AG08395 (cell line): ENCODE data around the gene LRP1B.
A peak's percentile ranks its signal among the peaks of the same experiment; 100 is the strongest.

ENCODE experiments used
- DNase-seq: peaks from one replicate; pipeline ENCODE4 v3.0.0; 2012; ENCODE audit warnings: mixed read lengths, low spot score

LRP1B gene

GRCh38 chr2:141590620-141591019, 540.2 kb downstream of the LRP1B start:
- no peak for DNase-seq

GRCh38 chr2:141589314-141589713, 541.5 kb downstream of the LRP1B start:
- DNase-seq, result no peak

- no peak for DNase-seq
These were observed 543.8 kb downstream of the LRP1B start for GRCh38 chr2:141586985-141587384.

DNA sequence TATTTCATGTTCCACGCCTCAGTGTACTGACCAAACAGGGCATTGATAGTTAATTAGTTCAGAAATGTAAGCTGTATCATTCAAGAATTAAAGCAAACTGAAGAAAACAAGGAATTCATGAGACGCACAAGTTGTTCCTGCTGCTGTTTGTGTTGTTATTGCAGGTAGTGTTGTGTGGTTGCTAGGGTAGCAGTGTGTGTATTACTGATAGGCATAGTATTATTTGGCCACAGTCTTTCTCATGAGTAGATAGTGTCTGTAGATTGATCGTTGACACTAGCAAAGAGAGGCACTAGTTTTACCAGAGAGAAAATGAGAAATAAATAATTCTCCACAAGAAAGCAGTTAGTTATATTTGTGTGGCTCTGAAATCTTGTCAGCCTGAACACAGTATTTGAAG, 548.6 kb downstream of the LRP1B start:
- no peak for DNase-seq

DNA sequence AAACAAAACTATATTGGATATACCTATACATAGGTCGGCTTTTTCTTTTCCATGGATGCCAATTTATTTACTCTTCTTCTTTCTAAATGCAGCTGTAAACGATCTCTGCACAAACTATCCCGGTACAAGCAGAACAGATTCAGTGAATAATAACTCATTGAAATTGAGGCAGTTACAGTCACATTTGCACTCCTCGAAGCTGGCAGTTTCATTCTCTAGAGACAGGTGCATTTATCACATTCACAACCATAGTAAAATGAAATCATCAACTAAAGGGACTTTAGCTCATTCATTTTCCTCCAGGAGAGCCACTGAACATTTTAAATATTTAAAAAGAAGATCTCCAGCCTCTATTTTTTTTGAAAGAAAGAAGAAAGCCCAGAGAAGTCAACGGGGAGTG, 551.7 kb downstream of the LRP1B start:
- DNase-seq, result no peak

GRCh38 chr2:141570474-141571131, 560.2 kb downstream of the LRP1B start:
- no peak for DNase-seq

DNA sequence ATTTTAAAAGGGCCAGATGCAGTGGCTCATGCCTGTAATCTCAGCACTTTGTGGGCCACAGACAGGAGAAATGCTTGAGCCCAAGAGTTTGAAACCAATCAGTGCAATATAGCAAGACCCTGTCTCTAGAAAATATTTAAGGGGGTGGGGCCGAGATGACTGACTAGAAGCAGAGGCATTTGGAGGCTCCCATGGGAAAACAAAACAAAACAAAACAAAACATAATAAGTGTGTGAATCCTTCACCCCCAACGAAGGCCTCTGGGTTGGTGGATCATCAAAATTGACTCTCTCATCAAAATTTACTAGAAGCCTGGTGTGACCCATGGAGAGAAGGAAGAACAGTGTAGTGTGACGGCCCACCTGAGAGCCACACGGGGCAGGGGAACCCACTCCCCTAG, 560.9 kb downstream of the LRP1B start:
- no peak for DNase-seq

DNA sequence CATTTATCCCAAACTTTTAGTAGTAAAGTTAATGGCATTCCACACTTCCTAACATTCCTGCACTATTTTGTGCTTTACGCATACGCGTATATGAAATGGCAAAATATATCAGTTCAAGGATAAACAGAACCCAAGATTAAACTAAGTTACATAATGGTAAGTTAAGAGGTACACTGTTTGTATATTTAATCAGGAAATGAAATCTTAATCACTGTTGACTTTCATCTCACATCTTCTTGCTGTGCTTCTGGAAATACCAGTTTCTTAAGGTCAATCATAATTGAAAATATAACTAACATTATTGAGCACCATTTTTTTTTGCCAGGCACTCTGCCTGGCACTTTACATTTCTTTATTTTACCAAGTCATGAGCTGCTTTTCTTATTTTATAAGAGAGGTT, 565.2 kb downstream of the LRP1B start:
- DNase-seq, result no peak

GRCh38 chr2:141560723-141561122, 570.1 kb downstream of the LRP1B start:
- no peak for DNase-seq

DNA sequence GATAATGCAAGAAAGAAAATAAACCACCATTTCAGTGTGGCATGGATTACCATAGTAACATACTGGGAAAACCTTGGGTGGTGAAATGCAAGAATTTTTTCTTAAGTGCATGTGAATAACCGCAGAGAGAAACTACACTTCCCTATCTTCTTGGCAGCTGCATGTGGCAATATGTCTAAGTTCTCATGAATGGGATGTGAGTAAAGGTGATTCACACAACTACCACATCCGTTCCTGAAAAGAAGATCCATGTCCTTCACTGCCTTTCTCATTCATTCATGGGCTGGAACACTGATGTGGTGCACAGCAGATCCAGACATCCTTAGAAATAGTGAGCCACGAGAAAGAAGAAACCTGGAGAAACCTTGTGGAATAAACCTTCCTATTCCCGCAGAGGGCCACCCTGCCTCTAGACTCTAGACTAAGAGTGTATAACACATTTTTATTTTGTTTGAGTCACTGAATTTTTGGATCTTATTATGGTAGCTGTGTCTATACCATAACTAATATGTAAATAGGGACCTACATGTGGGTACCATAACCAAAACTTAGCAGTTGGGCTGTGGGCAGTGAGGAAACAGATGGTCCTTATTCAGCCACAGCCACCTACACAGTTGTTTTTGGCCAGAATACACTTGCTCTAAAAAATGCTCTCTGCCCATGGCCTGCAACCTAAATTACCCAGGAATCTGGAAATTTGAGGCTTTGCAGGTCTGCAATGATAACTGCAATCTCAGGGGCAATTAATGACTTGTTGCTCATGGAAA, 573.3 kb downstream of the LRP1B start:
- peak; percentile 56 for DNase-seq

- no peak for DNase-seq
These were observed 574.8 kb downstream of the LRP1B start for GRCh38 chr2:141555876-141556470.

DNA sequence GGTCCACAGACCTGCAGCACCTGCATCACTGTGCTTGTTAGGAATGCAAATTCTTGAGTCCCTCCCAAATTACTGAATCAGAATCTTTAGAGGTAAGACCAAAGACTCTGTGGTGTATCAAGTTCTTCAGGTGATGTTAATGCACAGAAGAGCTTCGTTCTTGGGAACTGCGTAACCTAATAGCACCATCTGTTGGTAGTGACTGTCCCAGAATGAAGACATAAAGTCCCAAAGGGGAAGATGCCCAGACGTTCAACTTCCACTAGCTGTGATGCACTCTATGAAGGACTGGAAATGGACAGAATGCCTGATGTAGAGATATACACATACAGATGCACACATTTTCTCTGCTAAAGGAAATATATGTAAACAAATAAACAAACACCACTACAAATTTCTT, 576.0 kb downstream of the LRP1B start:
- peak; percentile 19 for DNase-seq

DNA sequence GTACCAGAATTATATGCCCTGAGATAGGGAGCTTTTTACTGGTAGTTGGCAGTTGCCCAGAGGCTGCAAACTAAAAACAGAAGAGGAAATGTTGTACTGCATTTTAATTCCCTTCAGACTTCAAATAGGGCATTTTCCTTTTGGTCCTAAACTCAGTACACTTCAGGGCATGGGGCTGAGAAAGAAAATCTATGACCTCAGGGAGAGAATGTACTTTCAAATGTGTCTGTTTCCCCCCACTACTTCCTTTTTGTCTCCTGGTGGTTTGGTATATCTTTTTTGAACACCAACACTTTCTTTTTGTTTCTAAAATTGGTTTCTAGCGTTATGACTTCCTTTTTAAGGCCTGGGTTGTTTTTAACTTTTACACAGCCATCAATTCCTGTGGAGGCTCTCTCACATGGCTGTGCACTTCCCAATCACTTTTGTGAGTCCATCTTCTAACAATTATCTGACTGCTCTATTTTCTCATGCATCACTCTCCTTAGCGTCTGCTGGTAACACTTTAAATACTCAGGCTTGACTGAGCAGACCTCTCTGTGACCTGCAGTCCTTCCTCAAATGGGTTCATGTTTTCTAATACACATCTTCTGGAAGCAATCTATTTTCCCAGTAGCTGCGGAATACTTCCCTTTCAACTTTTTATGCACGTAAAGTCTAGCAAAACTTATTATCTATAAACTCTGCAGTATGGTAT, 596.0 kb downstream of the LRP1B start:
- DNase-seq, result no peak

- DNase-seq, result no peak
These were observed 601.2 kb downstream of the LRP1B start for GRCh38 chr2:141529659-141530058.

- no peak for DNase-seq
These were observed 601.8 kb downstream of the LRP1B start for GRCh38 chr2:141528990-141529389.

DNA sequence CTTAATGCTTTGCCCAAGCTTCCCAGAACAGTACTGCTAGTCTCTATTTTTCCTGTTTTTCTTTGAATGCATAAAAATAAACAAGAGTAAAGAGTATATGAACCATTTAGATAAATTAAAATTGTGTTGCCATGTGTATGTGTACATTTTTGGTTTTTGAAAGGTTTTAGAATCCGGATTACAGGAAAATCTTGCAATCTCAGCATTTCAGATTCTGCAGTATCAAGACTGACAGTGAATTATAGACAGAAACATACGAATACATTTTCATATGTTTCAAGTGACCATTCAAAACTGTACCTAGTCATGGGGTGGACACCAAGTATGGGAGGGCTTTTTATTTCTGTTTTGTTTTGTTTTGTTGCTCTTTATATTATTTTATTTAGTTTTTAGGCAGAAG, 604.1 kb downstream of the LRP1B start:
- no peak for DNase-seq

DNA sequence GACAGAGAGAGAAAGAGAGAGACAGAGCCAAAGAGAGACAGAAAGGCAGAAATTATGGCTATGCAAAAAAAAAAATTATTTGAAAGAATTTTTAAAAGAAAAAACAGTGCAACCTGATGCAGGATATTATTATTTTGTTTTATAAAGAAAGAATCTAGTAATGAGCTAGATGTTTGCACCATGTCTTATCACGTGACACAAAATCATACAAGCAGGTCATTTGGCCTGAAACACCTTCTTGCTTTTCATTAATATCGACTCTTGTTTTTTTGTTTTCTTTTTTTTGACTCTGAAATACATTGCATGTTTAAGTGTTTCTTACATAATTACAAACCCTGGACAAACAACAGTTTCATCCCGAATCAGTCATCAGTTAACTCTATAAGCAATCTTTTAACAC, 606.0 kb downstream of the LRP1B start:
- DNase-seq, result no peak

- DNase-seq, result no peak
These were observed 607.6 kb downstream of the LRP1B start for GRCh38 chr2:141523199-141523598.

DNA sequence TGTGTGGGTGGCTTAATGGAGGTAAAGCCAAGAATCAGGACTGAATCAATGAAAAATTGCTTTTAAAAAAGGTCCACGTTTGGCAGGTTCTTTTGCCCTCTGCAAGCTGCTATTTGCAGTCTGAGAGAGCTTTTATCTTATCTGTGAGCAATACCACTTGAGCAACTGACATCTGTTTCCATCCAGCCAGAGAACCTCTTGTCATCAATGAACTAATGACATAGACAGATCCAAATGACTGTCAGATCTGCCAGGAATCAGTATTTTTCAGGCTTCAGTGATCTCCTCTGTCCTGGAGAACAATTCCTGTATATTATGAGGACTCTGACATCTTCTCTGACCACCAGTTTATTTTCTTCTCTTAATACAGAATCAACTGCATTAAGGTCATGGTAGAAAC, 608.1 kb downstream of the LRP1B start:
- no peak for DNase-seq

DNA sequence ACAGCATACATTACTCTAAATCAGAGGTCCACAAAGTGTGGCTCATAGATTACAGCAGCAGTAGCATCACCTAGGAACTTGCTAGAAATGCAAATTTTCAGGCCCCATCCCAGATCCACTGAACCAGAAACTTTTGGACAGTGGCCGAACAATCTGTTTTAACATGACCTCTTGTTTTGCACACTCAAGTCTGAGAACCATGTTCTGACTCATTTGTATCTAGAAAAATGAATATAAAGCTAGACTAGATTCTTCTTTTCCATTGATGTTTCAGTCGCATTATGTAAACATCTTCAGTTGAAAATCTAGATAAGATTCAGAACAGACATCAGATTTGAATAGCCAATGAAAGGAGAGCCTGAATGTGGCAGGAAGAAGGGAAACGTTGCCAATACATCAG, 608.8 kb downstream of the LRP1B start:
- DNase-seq, result no peak

DNA sequence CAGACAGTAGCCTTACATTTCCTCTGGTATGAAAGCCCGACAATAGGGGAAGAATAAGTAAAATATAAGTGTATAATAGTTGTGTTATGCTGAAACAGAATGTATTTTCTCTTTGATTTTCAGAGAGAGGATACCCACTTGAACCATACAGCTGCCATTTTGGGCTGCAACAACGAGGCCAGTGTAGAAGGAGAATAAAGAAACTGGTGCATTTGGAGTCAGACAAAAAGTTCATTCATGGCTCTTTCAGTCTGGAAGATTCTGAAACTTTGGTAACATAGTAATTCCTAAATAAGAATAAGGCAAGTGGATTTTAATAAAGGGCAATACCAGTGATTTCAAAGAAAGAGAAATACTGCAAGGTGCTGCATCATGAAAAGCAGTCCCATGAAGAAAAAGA, 610.9 kb downstream of the LRP1B start:
- no peak for DNase-seq

DNA sequence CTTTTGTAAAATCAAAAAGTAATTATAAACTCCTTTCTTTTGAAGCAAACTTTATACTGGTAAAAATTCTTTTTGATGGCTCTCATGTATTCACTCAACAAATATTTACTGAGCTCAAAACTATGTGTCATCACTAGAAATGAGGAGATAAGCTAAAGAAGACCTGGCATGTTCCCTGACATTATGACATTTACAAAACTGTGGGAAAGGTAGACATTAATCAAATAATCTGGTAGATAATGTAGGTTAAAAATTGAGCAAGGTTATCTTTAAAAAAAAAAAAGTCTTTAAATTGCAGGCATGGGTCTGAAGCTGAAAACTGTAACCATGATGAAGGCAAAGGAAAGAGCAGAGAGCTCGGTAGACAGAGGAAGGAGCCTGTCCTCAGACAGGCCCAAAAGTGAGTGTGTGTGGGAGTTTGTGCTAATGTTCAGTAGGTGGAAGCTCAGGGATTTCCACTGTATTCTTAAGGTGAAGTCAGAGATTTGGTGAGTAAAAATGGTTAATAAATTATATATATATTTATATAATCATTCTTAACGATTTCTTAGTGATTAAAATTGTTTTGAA, 612.9 kb downstream of the LRP1B start:
- DNase-seq, result no peak
